HL-60 (cell line): ENCODE measurements around the gene STS.

ENCODE experiments used
- DNase-seq, 2 experiments: peaks; one replicate each; pipeline ENCODE4 v3.0.0-alpha.2; 2010 to 2020; ENCODE audit warnings: low read depth in 1 of 2, low spot score in 1 of 2
- H3K27ac ChIP-seq: fragments of 250-450 bp; sonication (Bioruptor Pico); replicated peaks from 2 replicates; pipeline ENCODE4 v1.5.1; 2020; ENCODE audit warnings: mild to moderate bottlenecking, moderate library complexity
- H3K27me3 ChIP-seq: fragments of 250-450 bp; sonication (Bioruptor Pico); 2 replicates; pipeline ENCODE4 v1.5.1; 2021; ENCODE audit warnings: mild to moderate bottlenecking, moderate library complexity; ENCODE audit not compliant: insufficient read depth, poor library complexity, severe bottlenecking
- H3K4me3 ChIP-seq: replicated peaks from 2 replicates; pipeline ENCODE4 v1.5.1; 2011; ENCODE audit warnings: mild to moderate bottlenecking, control low read depth, low read length; ENCODE audit not compliant: insufficient read depth
- GABPA ChIP-seq: IDR thresholded peaks from 2 replicates; pipeline ENCODE4 v1.6.1; 2012; ENCODE audit warnings: low read depth
- POLR2AphosphoS5 ChIP-seq: IDR thresholded peaks from 2 replicates; pipeline ENCODE4 v1.6.1; 2012; ENCODE audit warnings: low read depth
- REST ChIP-seq: IDR thresholded peaks from 2 replicates; pipeline ENCODE4 v1.6.1; 2012; ENCODE audit warnings: low read depth; ENCODE audit not compliant: insufficient replicate concordance
- SPI1 ChIP-seq: IDR thresholded peaks from 2 replicates; pipeline ENCODE4 v1.6.1; 2012; ENCODE audit warnings: low read depth, mild to moderate bottlenecking, borderline replicate concordance
- TF ChIP-seq, protein P1 (sequence below): IDR thresholded peaks from one replicate; pipeline ENCODE4 v1.5.1; 2011; ENCODE audit warnings: low read length, control low read depth, inconsistent platforms; ENCODE audit not compliant: insufficient read depth

The STS gene

DNA sequence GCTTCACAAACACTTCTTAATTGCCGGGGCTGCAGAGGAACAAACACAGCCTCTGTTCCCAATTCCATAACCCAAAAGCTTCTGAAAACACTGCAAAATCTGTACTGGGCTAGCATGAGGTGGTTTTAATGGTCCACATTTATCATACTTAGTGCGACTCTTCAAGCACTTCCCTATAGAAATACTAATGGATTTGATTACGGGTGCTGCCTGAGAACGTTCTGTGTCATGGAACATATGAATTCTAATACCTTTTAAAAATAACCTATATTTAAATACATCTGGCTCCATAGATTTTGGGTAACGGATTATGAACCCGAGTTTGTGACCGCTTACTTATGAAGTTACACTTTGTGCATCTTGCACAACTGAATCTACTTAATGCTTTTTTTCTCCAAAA lies 35.4 kb upstream of the STS start:
- DNase-seq = no peak
- TF ChIP-seq REST (no peak), GABPA (no peak), SPI1 (no peak), POLR2AphosphoS5 (no peak)
- TF ChIP-seq, protein P1, sequence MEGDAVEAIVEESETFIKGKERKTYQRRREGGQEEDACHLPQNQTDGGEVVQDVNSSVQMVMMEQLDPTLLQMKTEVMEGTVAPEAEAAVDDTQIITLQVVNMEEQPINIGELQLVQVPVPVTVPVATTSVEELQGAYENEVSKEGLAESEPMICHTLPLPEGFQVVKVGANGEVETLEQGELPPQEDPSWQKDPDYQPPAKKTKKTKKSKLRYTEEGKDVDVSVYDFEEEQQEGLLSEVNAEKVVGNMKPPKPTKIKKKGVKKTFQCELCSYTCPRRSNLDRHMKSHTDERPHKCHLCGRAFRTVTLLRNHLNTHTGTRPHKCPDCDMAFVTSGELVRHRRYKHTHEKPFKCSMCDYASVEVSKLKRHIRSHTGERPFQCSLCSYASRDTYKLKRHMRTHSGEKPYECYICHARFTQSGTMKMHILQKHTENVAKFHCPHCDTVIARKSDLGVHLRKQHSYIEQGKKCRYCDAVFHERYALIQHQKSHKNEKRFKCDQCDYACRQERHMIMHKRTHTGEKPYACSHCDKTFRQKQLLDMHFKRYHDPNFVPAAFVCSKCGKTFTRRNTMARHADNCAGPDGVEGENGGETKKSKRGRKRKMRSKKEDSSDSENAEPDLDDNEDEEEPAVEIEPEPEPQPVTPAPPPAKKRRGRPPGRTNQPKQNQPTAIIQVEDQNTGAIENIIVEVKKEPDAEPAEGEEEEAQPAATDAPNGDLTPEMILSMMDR = no peak

DNA sequence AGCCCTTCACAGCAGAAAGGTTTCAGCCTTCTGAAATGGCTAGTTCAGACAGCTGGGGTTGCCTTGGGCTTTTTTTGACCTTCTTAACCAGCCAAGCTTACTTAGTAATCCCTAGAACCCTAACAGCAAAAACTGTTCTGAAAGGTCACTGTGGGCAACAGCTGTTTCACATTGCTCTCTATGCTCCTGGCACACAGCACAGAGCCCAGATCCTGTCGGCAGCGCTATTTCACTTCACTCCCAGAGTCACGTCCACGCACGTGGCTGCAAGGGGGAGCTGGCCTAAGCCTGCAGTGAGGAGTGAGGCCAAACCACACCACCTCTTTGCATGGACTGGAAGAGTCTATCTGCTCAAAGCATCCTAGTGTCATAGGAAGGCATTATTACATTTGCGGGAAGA lies 32.0 kb upstream of the STS start:
- TF ChIP-seq GABPA (no peak), POLR2AphosphoS5 (no peak), SPI1 (no peak), REST (no peak)
- TF ChIP-seq, protein P1 = no peak
- Histone ChIP-seq H3K4me3 (no peak overlapping the region), H3K27ac (no peak overlapping the region), H3K27me3 (no peaks in the 10 kb centered on the region)
- DNase-seq = no peak

More for the DNA sequence above, 35.4 kb upstream of the STS start:
- H3K27me3 ChIP-seq = no peaks in the 10 kb centered on the region
- H3K27ac ChIP-seq = no peak overlapping the region
- H3K4me3 ChIP-seq = no peak overlapping the region

- no peak overlapping the region for H3K27ac ChIP-seq
- H3K4me3 ChIP-seq = no peak overlapping the region
- no peak for TF ChIP-seq POLR2AphosphoS5
- TF ChIP-seq, protein P1 = no peak
- no peak for TF ChIP-seq SPI1
- TF ChIP-seq GABPA = no peak
- no peak for TF ChIP-seq REST
- no peaks in the 10 kb centered on the region for H3K27me3 ChIP-seq
- DNase-seq = no peak
Measured at GRCh38 chrX:7116081-7116480, 31.4 kb upstream of the STS start.
